GM19328 (cell line): ENCODE data around the gene MIER1.

ENCODE experiments used
- ATAC-seq: cut with Tn5 transposase; IDR thresholded peaks from one replicate; pipeline ENCODE4 v1.9.1; 2021; ENCODE audit warnings: mild to moderate bottlenecking, moderate library complexity; ENCODE audit not compliant: unreplicated experiment

Gene MIER1

GRCh38 chr1:66996018-66996682 is 71.4 kb downstream of the MIER1 start:
- no peak for ATAC-seq

GRCh38 chr1:66998972-66999371 is 74.2 kb downstream of the MIER1 start:
- ATAC-seq, result no peak

GRCh38 chr1:66999640-67000400 is 75.0 kb downstream of the MIER1 start:
- no peak for ATAC-seq

GRCh38 chr1:67001682-67002425 is 77.1 kb downstream of the MIER1 start:
- no peak for ATAC-seq

GRCh38 chr1:67004176-67004575 is 79.4 kb downstream of the MIER1 start:
- no peak for ATAC-seq

- no peak for ATAC-seq
Observed at GRCh38 chr1:67005068-67005467, 80.3 kb downstream of the MIER1 start.

- ATAC-seq, result no peak
Observed at GRCh38 chr1:67009792-67010191, 85.0 kb downstream of the MIER1 start.

- no peak for ATAC-seq
Observed at GRCh38 chr1:67013573-67013972, 88.8 kb downstream of the MIER1 start.

- no peak for ATAC-seq
Observed at GRCh38 chr1:67018574-67018973, 93.8 kb downstream of the MIER1 start.

GRCh38 chr1:67019121-67019520 is 94.3 kb downstream of the MIER1 start:
- no peak for ATAC-seq

- ATAC-seq, result no peak
Observed at GRCh38 chr1:67019600-67020136, 94.9 kb downstream of the MIER1 start.

- no peak for ATAC-seq
Observed at GRCh38 chr1:67020304-67020703, 95.5 kb downstream of the MIER1 start.

- no peak for ATAC-seq
Observed at GRCh38 chr1:67020765-67021164, 96.0 kb downstream of the MIER1 start.

- no peak for ATAC-seq
Observed at GRCh38 chr1:67029472-67029871, 104.7 kb downstream of the MIER1 start.

- ATAC-seq, result no peak
Observed at GRCh38 chr1:67031121-67031858, 106.5 kb downstream of the MIER1 start.

- ATAC-seq, result no peak
Observed at GRCh38 chr1:67031859-67032247, 107.1 kb downstream of the MIER1 start.
